OCI-LY1 (cell line): ENCODE measurements around the gene UBR3.

Experiments used
- CTCF ChIP-seq: fragments of 200-600 bp; sonication (generic), shearing (Covaris generic); IDR thresholded peaks from 2 replicates; pipeline ENCODE4 v1.5.1; 2017; ENCODE audit warnings: mild to moderate bottlenecking, antibody characterized with exemption, low read length, moderate library complexity, mixed read lengths
- EZH2 ChIP-seq: fragments of 200-600 bp; sonication (generic), shearing (Covaris generic); IDR thresholded peaks from 2 replicates; pipeline ENCODE4 v1.8.0; 2017; ENCODE audit warnings: borderline replicate concordance, mixed run types, mild to moderate bottlenecking, antibody characterized with exemption, low read length, moderate library complexity, mixed read lengths

GRCh38 chr2:170034596-170034995, 207.3 kb downstream of the UBR3 start:
- TF ChIP-seq CTCF = no peak
- TF ChIP-seq EZH2 = no peak
